Stimulated activated naive CD4-positive, alpha-beta T cell (primary cell): ENCODE measurements around the gene CCDC185.

Experiments used
- DNase-seq, 6 experiments: peaks; one replicate each; lab custom pipeline; 2025; lab: John Stamatoyannopoulos, UW

Gene CCDC185

GRCh38 chr1:223429821-223430220 is 36.6 kb downstream of the CCDC185 start:
- no peak for DNase-seq

GRCh38 chr1:223430236-223430635 is 37.0 kb downstream of the CCDC185 start:
- no peak for DNase-seq

- DNase-seq = no peak
Measured at GRCh38 chr1:223437151-223437550, 43.9 kb downstream of the CCDC185 start.

- DNase-seq = no peak
Measured at GRCh38 chr1:223443397-223443796, 50.2 kb downstream of the CCDC185 start.

GRCh38 chr1:223444411-223444810 is 51.2 kb downstream of the CCDC185 start:
- DNase-seq = no peak
